Measurements from ENCODE around the gene UAP1L1.

DNA sequence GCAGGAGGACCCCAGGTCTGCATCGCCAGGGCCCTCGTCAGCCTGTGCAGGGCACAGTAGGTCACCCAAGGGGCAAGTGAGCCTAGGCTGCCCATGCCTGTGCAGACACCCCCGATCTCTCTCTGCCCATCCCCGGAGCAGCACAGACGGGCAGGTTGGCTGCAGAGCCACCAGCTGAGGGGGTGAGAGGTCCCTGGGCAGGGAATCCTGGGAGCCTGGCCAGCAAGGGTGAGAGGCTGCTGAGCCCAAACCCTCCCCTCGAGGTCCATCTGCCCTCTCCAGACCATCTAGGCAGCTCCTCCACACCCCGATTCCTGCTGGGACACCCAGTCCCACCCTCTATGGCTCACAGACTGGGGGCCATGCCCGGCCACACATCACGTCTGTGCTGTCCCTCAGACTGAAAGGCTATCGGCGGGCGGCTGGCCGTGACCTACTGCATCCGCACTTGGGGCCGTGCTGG is 40.0 kb downstream of the UAP1L1 start:
- TF ChIP-seq, protein P1, sequence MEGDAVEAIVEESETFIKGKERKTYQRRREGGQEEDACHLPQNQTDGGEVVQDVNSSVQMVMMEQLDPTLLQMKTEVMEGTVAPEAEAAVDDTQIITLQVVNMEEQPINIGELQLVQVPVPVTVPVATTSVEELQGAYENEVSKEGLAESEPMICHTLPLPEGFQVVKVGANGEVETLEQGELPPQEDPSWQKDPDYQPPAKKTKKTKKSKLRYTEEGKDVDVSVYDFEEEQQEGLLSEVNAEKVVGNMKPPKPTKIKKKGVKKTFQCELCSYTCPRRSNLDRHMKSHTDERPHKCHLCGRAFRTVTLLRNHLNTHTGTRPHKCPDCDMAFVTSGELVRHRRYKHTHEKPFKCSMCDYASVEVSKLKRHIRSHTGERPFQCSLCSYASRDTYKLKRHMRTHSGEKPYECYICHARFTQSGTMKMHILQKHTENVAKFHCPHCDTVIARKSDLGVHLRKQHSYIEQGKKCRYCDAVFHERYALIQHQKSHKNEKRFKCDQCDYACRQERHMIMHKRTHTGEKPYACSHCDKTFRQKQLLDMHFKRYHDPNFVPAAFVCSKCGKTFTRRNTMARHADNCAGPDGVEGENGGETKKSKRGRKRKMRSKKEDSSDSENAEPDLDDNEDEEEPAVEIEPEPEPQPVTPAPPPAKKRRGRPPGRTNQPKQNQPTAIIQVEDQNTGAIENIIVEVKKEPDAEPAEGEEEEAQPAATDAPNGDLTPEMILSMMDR (IDR thresholded peaks at IDR 0.05): no peak
- no peak for TF ChIP-seq POLR2AphosphoS5 (IDR thresholded peaks at IDR 0.05)

Measured in breast epithelium (tissue), 3 donors.